K562 (cell line): ENCODE data around the gene COASY. TPM values are rescaled to one million over a fixed set of nuclear protein-coding genes. Genes with fewer than 3 reads are reported as not detected.

ENCODE experiments used
- C11orf30 ChIP-seq: fragments of 450-650 bp; IDR thresholded peaks from 2 replicates; pipeline ENCODE4 v1.6.1; 2016; ENCODE audit warnings: low read depth, mild to moderate bottlenecking
- CEBPB ChIP-seq: fragments of 450-650 bp; IDR thresholded peaks from 2 replicates; pipeline ENCODE4 v1.6.1; 2016; ENCODE audit warnings: missing genetic modification characterization, missing compliant biosample characterization
- CREB5 ChIP-seq: fragments of 250-450 bp; sonication (Bioruptor Pico); IDR thresholded peaks from 2 replicates; pipeline ENCODE4 v1.5.0; 2020; ENCODE audit warnings: mild to moderate bottlenecking
- CTBP1 ChIP-seq: fragments of 450-650 bp; IDR thresholded peaks from 2 replicates; pipeline ENCODE4 v1.6.1; 2016; ENCODE audit warnings: borderline replicate concordance
- FOXO4 ChIP-seq: fragments of 450-650 bp; formaldehyde crosslinking; IDR thresholded peaks from 2 replicates; pipeline ENCODE4 v1.4.0; 2020; ENCODE audit warnings: mild to moderate bottlenecking, moderate library complexity
- HDAC2 ChIP-seq: fragments of 450-650 bp; IDR thresholded peaks from 2 replicates; pipeline ENCODE4 v1.6.1; 2016; ENCODE audit warnings: mild to moderate bottlenecking
- HIVEP1 ChIP-seq: fragments of 250-450 bp; sonication (Bioruptor Pico); IDR thresholded peaks from 2 replicates; pipeline ENCODE4 v1.4.0; 2020; ENCODE audit warnings: mild to moderate bottlenecking
- L3MBTL2 ChIP-seq: fragments of 450-650 bp; IDR thresholded peaks from 2 replicates; pipeline ENCODE4 v1.6.1; 2016; ENCODE audit warnings: mild to moderate bottlenecking, moderate library complexity
- NFXL1 ChIP-seq: fragments of 450-650 bp; formaldehyde crosslinking; IDR thresholded peaks from 2 replicates; pipeline ENCODE4 v1.4.0; 2021; ENCODE audit warnings: mild to moderate bottlenecking
- NR2C1 ChIP-seq, 2 experiments: fragments of 450-650 bp; IDR thresholded peaks; 2 replicates each; pipeline ENCODE4 v1.6.1; 2017; ENCODE audit warnings: mild to moderate bottlenecking in 2 of 2, antibody characterized with exemption in 1 of 2, inconsistent platforms in 1 of 2, missing compliant biosample characterization in 1 of 2, missing genetic modification characterization in 1 of 2
- POLR2A ChIP-seq: fragments of 450-650 bp; conservative IDR thresholded peaks from 2 replicates; pipeline ENCODE4 v1.6.1; 2016
- PTBP1 ChIP-seq: fragments of 200-400 bp; formaldehyde crosslinking; IDR thresholded peaks from 2 replicates; pipeline ENCODE4 v1.6.1; 2017; ENCODE audit warnings: low read depth, low read length
- RBM15 ChIP-seq: fragments of 200-400 bp; formaldehyde crosslinking; IDR thresholded peaks from 2 replicates; pipeline ENCODE4 v1.6.1; 2018; ENCODE audit warnings: mild to moderate bottlenecking, low read length, moderate library complexity; ENCODE audit not compliant: insufficient read depth
- SMAD1 ChIP-seq: fragments of 150-350 bp; IDR thresholded peaks from 2 replicates; pipeline ENCODE4 v1.6.1; 2014; ENCODE audit warnings: low read length, low read depth; ENCODE audit not compliant: partially characterized antibody
- TAF15 ChIP-seq: fragments of 200-400 bp; formaldehyde crosslinking; IDR thresholded peaks from 2 replicates; pipeline ENCODE4 v1.6.1; 2017; ENCODE audit warnings: mild to moderate bottlenecking, low read depth, low read length, moderate library complexity
- USF1 ChIP-seq: sonication (generic); formaldehyde crosslinking; IDR thresholded peaks from 2 replicates; pipeline ENCODE4 v1.9.0; 2022; ENCODE audit warnings: mild to moderate bottlenecking, missing genetic modification reagents
- XRCC4 ChIP-seq: IDR thresholded peaks from one replicate; pipeline ENCODE4 v1.6.1; 2011; ENCODE audit not compliant: insufficient read depth, insufficient read length; ENCODE audit errors: extremely low read depth
- ZFX ChIP-seq: sonication (generic); formaldehyde crosslinking; IDR thresholded peaks from 2 replicates; pipeline ENCODE4 v1.8.0; 2022; ENCODE audit warnings: mild to moderate bottlenecking, missing genetic modification reagents, moderate library complexity
- ZNF175 ChIP-seq: fragments of 200-800 bp; sonication (Bioruptor generic); IDR thresholded peaks from 2 replicates; pipeline ENCODE4 v1.6.1; 2016; ENCODE audit warnings: low read depth, mild to moderate bottlenecking, missing genetic modification characterization, missing compliant biosample characterization
- ZNF23 ChIP-seq: fragments of 250-450 bp; sonication (Bioruptor Pico); IDR thresholded peaks from 2 replicates; pipeline ENCODE4 v1.4.0; 2020; ENCODE audit warnings: mild to moderate bottlenecking
- ZNF589 ChIP-seq: fragments of 200-800 bp; sonication (Bioruptor generic); IDR thresholded peaks from 2 replicates; pipeline ENCODE4 v1.6.1; 2016; ENCODE audit warnings: low read depth, missing genetic modification characterization, missing compliant biosample characterization
- ZNF639 ChIP-seq, 2 experiments: fragments of 200-800 bp in 1 of 2; sonication (Bioruptor generic) in 1 of 2; sonication (generic) in 1 of 2; formaldehyde crosslinking in 1 of 2; IDR thresholded peaks in 1 of 2; conservative IDR thresholded peaks in 1 of 2; 2 replicates each; pipeline versions ENCODE4 v1.5.0 to v1.6.1; 2016 to 2020; ENCODE audit warnings: missing compliant biosample characterization in 1 of 2, missing genetic modification characterization in 1 of 2, missing genetic modification reagents in 1 of 2
- polyA plus RNA-seq, 8 experiments: library from polyadenylated mRNA; depleted of rRNA in 4 of 8; stranded (reverse) in 5 of 8; unstranded in 3 of 8; fragments of >200 nt; fragmentation: Nextera tagmentation in 2 of 8; fragmentation: Illumina TruSeq in 1 of 8; extraction: Ambion mirVana in 2 of 8; extraction: Trizol in 1 of 8; gene quantifications; 2 replicates each; pipeline versions ENCODE4 v1.2.1 to v1.2.3, GENCODE V29; 2011 to 2014; ENCODE audit warnings: inconsistent platforms in 1 of 8, missing spikeins in 1 of 8
- total RNA-seq, 7 experiments: library from RNA; depleted of rRNA in 6 of 7; stranded (reverse); fragments of >200 nt in 6 of 7; fragmentation: Illumina TruSeq in 2 of 7; extraction: Trizol in 2 of 7; gene quantifications; 2 replicates each; pipeline versions ENCODE4 v1.2.1 to v1.2.3, GENCODE V29; 2011 to 2021; ENCODE audit warnings: low replicate concordance in 1 of 7

The COASY gene
- total and polyA plus RNA-seq, 9 of the 15 experiments (the other 6 are each of a cell fraction or from before 2014, with no cell fraction given): 25.4 to 175 (median 62.3) TPM

- TF ChIP-seq CREB5 (CRISPR knock-in tag) (no peak), ZFX (CRISPR knock-in tag) (0 out of 2 replicates have a peak, but pooled peaks have one; percentile 18), XRCC4 (no peak), HIVEP1 (CRISPR knock-in tag) (no peak), POLR2A (peak; percentile 39; the same call in 1 of the 2 replicates), USF1 (CRISPR knock-in tag) (no peak), CEBPB (no peak), RBM15 (no peak), SMAD1 (peak; percentile 88), FOXO4 (CRISPR knock-in tag) (no peak), HDAC2 (peak; percentile 59), ZNF589 (CRISPR knock-in tag) (0 out of 2 replicates have a peak, but pooled peaks have one; percentile 22), ZNF23 (CRISPR knock-in tag) (no peak), NR2C1 (IDR thresholded peaks at IDR 0.05) (no peak), NR2C1 (tag; IDR thresholded peaks at IDR 0.05) (no peak), PTBP1 (0 out of 2 replicates have a peak, but pooled peaks have one; percentile 6), L3MBTL2 (no peak), ZNF639 (CRISPR knock-in tag; conservative IDR thresholded peaks at IDR 0.05 in 1 of 2, IDR thresholded peaks at IDR 0.05 in 1 of 2) (peak in 1 of 2 experiments; percentile 23; a peak in 2 of 4 replicates), NFXL1 (no peak), C11orf30 (no peak), ZNF175 (CRISPR knock-in tag) (peak; percentile 47; the same call in 1 of the 2 replicates), CTBP1 (peak; percentile 82), TAF15 (no peak)
These were observed 43.0 kb upstream of the COASY start (continued) for GRCh38 chr17:42518755-42519545.
